ENCODE results near the gene PALLD. TPM values are rescaled to one million over a fixed set of nuclear protein-coding genes. Genes with fewer than 3 reads are reported as not detected.

Gene PALLD
- total and polyA plus RNA-seq, 2 of the 8 experiments (the other 6 are each of a cell fraction or from before 2014, with no cell fraction given), result 10.5 to 25.0 TPM

DNA sequence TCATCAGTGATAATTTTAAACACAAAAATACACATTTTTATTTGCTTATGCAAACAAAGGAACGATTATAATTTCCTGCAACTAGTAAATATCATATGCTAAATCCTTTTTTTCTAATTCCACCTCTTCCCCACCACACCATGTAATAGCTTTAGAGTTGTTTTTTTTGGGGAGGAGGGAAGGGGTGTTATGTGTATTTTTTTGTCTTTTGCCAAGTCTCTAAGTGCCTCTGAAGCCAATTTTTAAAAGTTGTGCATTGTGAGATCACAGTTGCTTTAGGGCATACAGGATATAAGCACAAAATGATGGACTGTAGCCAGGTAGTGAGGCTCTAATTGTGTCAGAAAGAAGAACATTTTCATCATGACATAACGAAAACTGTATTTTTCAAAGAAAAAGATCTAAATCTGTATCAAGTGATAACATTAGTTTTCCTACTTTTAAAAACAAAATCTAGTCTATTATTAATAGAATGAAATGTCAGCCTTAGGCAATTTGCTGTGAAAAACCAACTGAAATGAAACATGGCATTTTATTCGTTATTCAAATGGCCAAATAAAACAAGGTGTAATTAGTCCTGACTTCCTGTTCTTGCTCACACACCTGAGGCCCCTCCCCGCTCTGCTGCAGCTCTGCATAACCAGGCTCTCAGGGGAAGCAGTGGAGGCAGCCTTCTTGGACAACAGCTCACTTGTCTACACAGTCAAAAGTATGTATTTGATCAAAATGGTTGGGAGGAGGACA is 157.4 kb downstream of the PALLD start:
- H3K23me2 ChIP-seq (ENCODE audit: low read depth, low read length), result no peaks in the 10 kb centered on the region
- no peaks in the 10 kb centered on the region for H3K36me3 ChIP-seq (ENCODE audit: control insufficient read depth in 2 of 4, insufficient read depth in 4 of 4, low read length in 3 of 4)
- no peak for TF ChIP-seq RAD21 (IDR thresholded peaks at IDR 0.05 in 1 of 2, conservative IDR thresholded peaks at IDR 0.05 in 1 of 2; ENCODE audit: low read depth in 2 of 2, low read length in 2 of 2)
- no peak for TF ChIP-seq RBBP5 (IDR thresholded peaks at IDR 0.05; ENCODE audit: borderline replicate concordance, low read depth, low read length)
- no peak for TF ChIP-seq SIN3A (conservative IDR thresholded peaks at IDR 0.05 in 1 of 2, IDR thresholded peaks at IDR 0.05 in 1 of 2; ENCODE audit: low read depth in 1 of 2, low read length in 2 of 2)
- TF ChIP-seq YY1 (IDR thresholded peaks at IDR 0.05; ENCODE audit: low read depth, low read length), result no peak
- no peak for TF ChIP-seq TCF12 (IDR thresholded peaks at IDR 0.05; ENCODE audit: low read depth, low read length)
- no peak for TF ChIP-seq JUN (IDR thresholded peaks at IDR 0.05; ENCODE audit: low read depth, low read length)
- TF ChIP-seq POLR2AphosphoS5 (IDR thresholded peaks at IDR 0.05; ENCODE audit: low read depth, low read length), result no peak
- no peak for TF ChIP-seq GTF2F1 (IDR thresholded peaks at IDR 0.05; ENCODE audit: borderline replicate concordance, low read depth, low read length)
- no peak for TF ChIP-seq RXRA (IDR thresholded peaks at IDR 0.05; ENCODE audit: insufficient read depth, low read depth, low read length)
- no peak for TF ChIP-seq GABPA (IDR thresholded peaks at IDR 0.05; ENCODE audit: borderline replicate concordance, insufficient read depth, low read length)
- TF ChIP-seq SIRT6 (IDR thresholded peaks at IDR 0.05; ENCODE audit: low read length), result no peak
- peaks cover 0 to 6% (median 2%) of the 10 kb centered on the region in 4 experiments; a peak in 2 of 7 replicates for H3K4me1 ChIP-seq (replicated peaks in 1 of 4; ENCODE audit: control insufficient read depth in 3 of 4, insufficient read depth in 4 of 4, low read length in 3 of 4)
- no peak overlapping the region for H2BK12ac ChIP-seq (ENCODE audit: low read depth, low read length)
- H2BK120ac ChIP-seq (replicated peaks; ENCODE audit: low read depth, low read length), result no peak overlapping the region
- no peak overlapping the region for H3K27ac ChIP-seq (ENCODE audit: low read depth, low read length)
- H3K79me1 ChIP-seq (ENCODE audit: low read depth, low read length), result no peaks in the 10 kb centered on the region
- H3K9ac ChIP-seq (replicated peaks in 1 of 4; ENCODE audit: extremely low read depth in 1 of 4, low read depth in 3 of 4, low read length in 3 of 4), result no peak overlapping the region
- H3K4ac ChIP-seq (replicated peaks; ENCODE audit: insufficient read length, low read depth, low read length), result no peak overlapping the region
- H3K23ac ChIP-seq (ENCODE audit: insufficient read length), result no peak overlapping the region
- H2BK15ac ChIP-seq (ENCODE audit: low read length), result 0 out of 2 replicates have a peak overlapping the region, but pooled peaks have one; percentile 12
- H3K56ac ChIP-seq (replicated peaks; ENCODE audit: insufficient read length, low read depth, low read length), result no peak overlapping the region
- H2AK5ac ChIP-seq (ENCODE audit: low read depth, low read length), result no peak overlapping the region
- H4K20me1 ChIP-seq (replicated peaks in 1 of 2; ENCODE audit: control insufficient read depth in 1 of 2, insufficient read depth in 2 of 2, low read length in 2 of 2), result no peaks in the 10 kb centered on the region
- H4K91ac ChIP-seq (replicated peaks; ENCODE audit: insufficient read length, low read length), result no peak overlapping the region
- no peak overlapping the region for H2AFZ ChIP-seq (ENCODE audit: low read length)
- H2BK5ac ChIP-seq (ENCODE audit: low read depth, low read length), result no peak overlapping the region
- no peaks in the 10 kb centered on the region for H3K79me2 ChIP-seq (ENCODE audit: control insufficient read depth in 1 of 2, insufficient read depth in 2 of 2, low read length in 2 of 2)
- H2BK20ac ChIP-seq (ENCODE audit: low read length), result no peak overlapping the region
- no peaks in the 10 kb centered on the region for H3K27me3 ChIP-seq (replicated peaks in 1 of 4; ENCODE audit: control insufficient read depth in 3 of 4, extremely low read depth in 1 of 4, insufficient read depth in 3 of 4, low read length in 3 of 4)
- no peak overlapping the region for H3K18ac ChIP-seq (ENCODE audit: extremely low read depth, low read length)
- H3K4me2 ChIP-seq (ENCODE audit: insufficient read depth in 1 of 2, low read depth in 2 of 2, low read length in 2 of 2), result no peak overlapping the region
- H3K4me3 ChIP-seq (ENCODE audit: extremely low read depth in 1 of 4, insufficient read depth in 2 of 4, low read depth in 3 of 4, low read length in 4 of 4), result no peak overlapping the region
- 66% methylated on average over 4 of the region's 4 CpGs; no CpG with 5 or more reads in 1 of the 2 experiments for WGBS, 2 experiments (ENCODE audit: extremely low coverage in 1 of 2, insufficient coverage in 1 of 2, insufficient read length in 1 of 2, insufficient replicate concordance in 2 of 2, low coverage in 1 of 2, low lambda C conversion rate in 2 of 2, missing lambda C conversion rate in 1 of 2)
- no peaks in the 10 kb centered on the region for H3K9me3 ChIP-seq (ENCODE audit: insufficient read depth in 2 of 2, low read depth in 1 of 2, low read length in 1 of 2)
- ChIA-PET CTCF (ENCODE audit: partially characterized antibody) (interaction anchor here (1.0 to 1.3 kb wide), 4 partner anchors 8 to 69 kb away, joined by 3 to 4 read pairs (median 3); no protein-coding TSS in a partner anchor), POLR2A (ENCODE audit: partially characterized antibody) (no interaction called here)
- H4K8ac ChIP-seq (ENCODE audit: extremely low read depth, insufficient read depth, low read length), result no peak overlapping the region
- H3K14ac ChIP-seq (ENCODE audit: insufficient read length), result no peak overlapping the region
- DNase-seq (ENCODE audit: low read depth in 1 of 2, low spot score in 2 of 2) (no peak), FAIRE-seq (no peak)
- no peak overlapping the region for H4K5ac ChIP-seq (ENCODE audit: insufficient read length, low read depth, low read length)

All from H1 (cell line).